GM18520 (cell line): ENCODE measurements around the gene EMP3.

Experiments
- ATAC-seq: cut with Tn5 transposase; IDR thresholded peaks from one replicate; pipeline ENCODE4 v1.9.1; 2021; ENCODE audit not compliant: unreplicated experiment

EMP3 gene

GRCh38 chr19:48342841-48343540 lies 17.6 kb downstream of the EMP3 start:
- no peak for ATAC-seq

DNA sequence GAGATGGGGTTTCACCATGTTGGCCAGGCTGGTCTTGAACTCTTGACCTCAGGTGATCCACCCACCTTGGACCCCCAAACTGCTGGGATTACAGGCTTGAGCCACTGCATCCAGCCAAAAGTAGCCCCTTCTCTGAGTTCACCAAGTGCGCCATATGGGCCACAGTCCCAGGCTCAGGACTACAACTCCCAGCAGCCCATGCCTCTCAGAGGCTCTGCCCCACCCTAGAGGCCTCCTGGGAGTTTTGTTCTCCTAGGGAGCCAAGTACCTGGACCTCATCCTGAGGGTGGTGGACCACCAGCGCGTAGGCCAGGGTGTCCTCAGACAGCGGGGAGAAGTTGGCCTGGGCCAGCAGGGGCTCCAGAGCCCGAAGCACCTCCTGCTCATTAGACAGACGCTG lies 19.5 kb downstream of the EMP3 start:
- no peak for ATAC-seq

- no peak for ATAC-seq
Measured at GRCh38 chr19:48346191-48346590, 20.8 kb downstream of the EMP3 start.

DNA sequence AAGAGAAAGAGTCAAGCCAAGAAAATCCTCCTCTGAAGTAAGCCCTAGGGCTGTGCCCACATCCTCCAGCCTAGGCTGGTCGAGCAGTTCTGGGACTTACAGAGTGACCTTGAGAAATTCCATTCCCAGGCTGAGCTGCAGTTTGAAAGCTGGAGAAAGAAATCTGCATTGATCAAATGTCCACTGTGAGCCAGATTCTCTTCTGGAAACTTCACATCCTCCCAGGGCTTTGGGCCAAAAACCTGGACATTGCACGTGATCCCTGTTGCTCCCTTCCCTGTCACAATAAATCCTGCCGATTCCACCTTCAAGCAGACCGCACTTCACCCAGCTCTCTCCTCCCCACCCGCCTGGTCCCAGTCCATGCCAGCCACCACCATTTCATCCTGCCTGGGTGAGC lies 22.7 kb downstream of the EMP3 start:
- no peak for ATAC-seq

GRCh38 chr19:48348737-48349136 lies 23.4 kb downstream of the EMP3 start:
- ATAC-seq, result no peak

GRCh38 chr19:48350856-48351255 lies 25.5 kb downstream of the EMP3 start:
- no peak for ATAC-seq

- ATAC-seq, result no peak
Measured at GRCh38 chr19:48351341-48351752, 26.0 kb downstream of the EMP3 start.

GRCh38 chr19:48353677-48354076 lies 28.3 kb downstream of the EMP3 start:
- no peak for ATAC-seq

DNA sequence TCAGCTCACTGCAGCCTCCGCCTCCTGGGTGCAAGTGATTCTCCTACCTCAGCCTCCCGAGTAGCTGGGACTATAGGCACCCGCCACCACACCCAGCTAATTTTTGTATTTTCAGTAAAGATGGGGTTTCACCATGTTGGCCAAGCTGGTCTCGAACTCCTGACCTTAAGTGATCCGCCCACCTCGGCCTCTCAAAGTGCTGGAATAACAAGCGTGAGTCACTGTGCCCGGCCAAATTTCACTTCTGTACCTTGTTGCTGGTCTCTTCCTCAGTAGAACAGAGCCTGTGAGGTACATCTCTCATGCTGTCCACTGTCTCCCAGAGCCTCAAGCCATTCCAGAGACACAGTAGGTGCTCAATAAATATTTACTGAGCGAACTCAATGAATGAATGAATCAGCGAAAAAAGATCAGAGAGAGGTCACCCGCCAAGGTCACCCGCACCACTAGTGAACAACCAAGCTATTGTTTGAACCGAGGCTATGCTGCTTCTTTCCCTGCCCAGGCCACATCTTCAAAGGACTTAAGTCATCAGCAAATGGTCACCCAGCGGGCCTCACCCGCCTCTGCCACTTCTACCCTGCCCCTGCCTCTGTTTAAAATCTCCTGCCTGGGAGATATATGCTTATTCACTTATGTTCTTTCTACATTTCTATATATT lies 29.1 kb downstream of the EMP3 start:
- no peak for ATAC-seq

DNA sequence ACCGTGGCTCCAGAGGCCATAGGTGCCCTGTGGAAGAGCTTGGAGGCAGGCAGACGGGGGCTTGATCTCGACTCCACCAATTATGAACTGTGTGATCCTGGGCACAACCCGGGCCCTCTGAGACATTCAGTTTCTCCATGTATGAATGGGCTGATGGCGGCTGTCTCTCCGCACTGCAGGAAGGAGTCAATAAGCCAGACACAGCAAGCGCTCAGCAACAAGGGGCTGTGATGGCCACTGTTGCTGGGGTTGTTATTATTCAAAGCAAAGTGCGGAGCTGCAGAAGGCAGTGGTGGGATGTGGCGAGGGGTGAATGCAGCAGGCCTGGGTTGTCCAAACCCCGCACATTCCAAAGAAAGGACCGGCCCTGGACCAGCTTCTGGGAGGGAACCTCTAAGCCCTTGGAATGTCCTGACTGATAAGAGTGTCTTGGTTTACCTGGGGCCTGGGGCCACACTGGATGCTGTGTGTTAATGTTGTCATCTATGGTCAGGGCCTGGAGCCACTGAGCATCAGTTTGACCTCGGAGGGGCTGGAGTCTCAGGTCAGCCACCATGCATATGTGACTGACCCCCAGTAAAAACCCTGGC lies 30.1 kb downstream of the EMP3 start:
- ATAC-seq, result no peak

DNA sequence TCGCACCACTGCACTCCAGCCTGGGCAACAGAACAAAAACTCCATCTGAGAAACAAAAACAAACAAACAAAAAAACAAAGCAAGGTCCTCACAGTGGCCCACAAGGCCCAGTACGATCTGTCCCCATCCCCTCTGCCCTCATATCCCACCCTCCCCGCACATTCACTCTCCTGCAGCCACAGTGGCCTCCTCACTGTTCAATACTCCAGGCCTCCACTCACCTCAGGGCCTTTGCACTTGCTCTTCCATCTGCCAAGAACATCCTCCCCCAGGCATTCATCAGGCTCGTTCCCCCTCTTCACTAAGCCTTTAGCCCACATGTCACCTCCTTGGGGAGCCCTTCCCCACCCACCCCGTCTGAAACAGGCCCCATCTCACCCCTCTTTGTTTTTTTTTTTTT lies 33.8 kb downstream of the EMP3 start:
- ATAC-seq, result no peak

DNA sequence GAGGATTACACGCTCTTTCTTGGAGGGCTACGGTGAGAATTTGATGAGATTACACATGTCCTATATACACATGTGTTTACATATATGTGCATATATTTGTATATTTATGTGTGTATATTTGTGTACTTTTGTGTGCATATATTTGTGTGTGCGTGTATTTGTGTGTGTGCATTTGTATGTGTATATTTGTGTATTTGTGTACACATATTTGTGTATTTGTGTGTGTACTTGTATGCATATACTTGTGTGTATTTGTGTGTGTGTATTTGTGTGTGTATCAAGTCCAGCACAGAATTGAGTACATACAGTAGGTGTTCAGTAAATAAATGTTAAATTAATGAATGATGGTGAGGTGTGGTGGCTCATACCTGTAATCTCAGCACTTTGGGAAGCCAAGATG lies 36.6 kb downstream of the EMP3 start:
- no peak for ATAC-seq

DNA sequence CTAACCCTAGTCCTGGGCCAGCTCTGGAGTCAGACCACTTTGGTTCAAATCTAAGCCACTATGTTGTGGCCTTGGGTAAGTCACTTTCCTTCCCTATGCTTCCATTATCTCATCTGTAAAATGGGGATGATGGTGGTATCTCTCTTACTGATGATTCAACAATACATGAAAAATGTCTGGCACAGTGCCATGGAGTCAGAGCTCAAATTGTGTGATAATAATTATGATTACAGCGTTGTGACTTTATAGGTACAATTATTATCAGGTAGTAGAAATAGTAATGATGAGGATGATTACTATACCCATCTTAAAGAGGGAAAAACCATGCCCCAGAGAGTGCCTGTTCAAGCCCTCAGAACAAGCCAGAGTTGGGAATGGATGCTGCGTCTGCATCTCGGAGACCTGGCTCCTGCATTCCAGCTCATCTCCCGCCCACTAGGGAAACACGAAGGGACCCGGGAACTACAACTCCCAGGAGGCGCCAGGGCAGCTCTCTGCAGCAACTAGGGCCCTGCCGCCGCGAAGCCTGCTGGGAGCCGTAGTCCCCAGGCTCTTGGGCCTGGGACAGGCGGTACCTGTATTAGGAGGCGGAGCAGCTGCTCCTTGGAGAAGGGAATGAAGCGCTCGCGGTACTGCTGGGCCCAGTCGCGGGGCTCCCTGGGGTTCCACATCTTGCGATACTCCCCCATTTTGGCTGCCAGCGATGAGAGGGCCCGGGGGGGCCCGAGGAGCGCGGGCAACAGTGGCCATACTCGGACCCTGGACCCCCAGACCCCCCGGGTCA lies 37.6 kb downstream of the EMP3 start:
- peak; percentile 43 for ATAC-seq

- no peak for ATAC-seq
Measured at GRCh38 chr19:48363500-48363809, 38.1 kb downstream of the EMP3 start.

- peak; percentile 81 for ATAC-seq
Measured at GRCh38 chr19:48363810-48364597, 38.7 kb downstream of the EMP3 start, which contains the start of the genes SYNGR4 and TMEM143. TSS of gene SYNGR4 (plus strand) at chr19:48364367. CDS start at chr19:48365843, 1,476 bp downstream. TSS of gene TMEM143 (minus strand) at chr19:48363940. CDS start at chr19:48363920, 20 bp downstream.

- ATAC-seq, result no peak
Measured at GRCh38 chr19:48364598-48365348, 39.4 kb downstream of the EMP3 start.

DNA sequence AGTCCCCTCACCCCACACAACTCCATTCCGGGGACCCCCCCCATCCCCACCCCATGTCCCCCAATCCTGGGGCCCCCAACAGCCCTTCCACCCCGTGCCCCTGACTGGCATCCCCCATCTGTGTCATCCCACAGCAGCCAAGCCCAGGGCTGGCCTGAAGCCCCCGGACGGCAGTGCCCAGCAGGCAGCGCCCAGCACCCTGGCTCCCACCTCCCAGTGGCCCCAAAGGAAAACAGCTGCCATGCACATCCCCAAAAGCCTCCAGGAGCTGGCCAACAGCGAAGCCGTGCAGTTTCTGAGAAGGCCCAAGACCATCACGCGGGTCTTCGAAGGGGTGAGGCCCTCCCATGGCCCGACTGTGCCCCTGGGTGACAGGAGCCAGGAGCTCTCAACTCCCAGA lies 40.2 kb downstream of the EMP3 start:
- no peak for ATAC-seq

- ATAC-seq, result no peak
Measured at GRCh38 chr19:48367855-48368254, 42.5 kb downstream of the EMP3 start.

- ATAC-seq, result no peak
Measured at GRCh38 chr19:48368936-48369335, 43.6 kb downstream of the EMP3 start.

DNA sequence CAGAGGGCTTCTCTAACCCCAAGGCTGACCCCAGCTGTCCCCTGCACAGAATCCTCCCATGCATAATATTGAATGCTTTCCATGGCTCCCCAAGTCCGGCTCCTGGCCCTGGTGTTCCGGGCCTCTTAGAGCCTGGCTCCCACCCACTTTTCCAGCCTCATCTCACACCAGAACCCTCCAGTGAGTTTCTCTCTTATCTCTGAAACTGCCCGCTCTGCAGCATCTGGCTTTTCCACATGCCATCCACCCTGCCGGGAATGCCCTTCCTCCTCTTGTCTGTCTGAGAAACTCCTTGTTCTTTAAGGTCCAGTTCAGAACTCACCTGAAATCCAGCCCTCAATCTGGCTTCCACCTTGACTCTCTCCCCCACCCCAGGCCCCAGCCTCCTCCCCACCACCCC lies 45.6 kb downstream of the EMP3 start:
- no peak for ATAC-seq
